Endothelial cell of umbilical vein (primary cell): Measurements from ENCODE around the gene WNK4.
A peak's percentile ranks its signal among the peaks of the same experiment; 100 is the strongest.

Experiments used
- EZH2 ChIP-seq: IDR thresholded peaks from 2 replicates; pipeline ENCODE4 v1.6.1; 2012; ENCODE audit warnings: borderline replicate concordance, low read depth, mild to moderate bottlenecking, moderate library complexity, low read length, inconsistent platforms; ENCODE audit not compliant: severe bottlenecking
- FOS ChIP-seq: IDR thresholded peaks from 2 replicates; pipeline ENCODE4 v1.6.1; 2011; ENCODE audit warnings: mild to moderate bottlenecking, low read length, moderate library complexity, borderline replicate concordance; ENCODE audit not compliant: insufficient read depth
- GATA2 ChIP-seq: IDR thresholded peaks from 2 replicates; pipeline ENCODE4 v1.7.0; 2011; ENCODE audit warnings: low read depth, mild to moderate bottlenecking, moderate library complexity, mixed read lengths, low read length; ENCODE audit not compliant: insufficient read length, insufficient read depth
- POLR2A ChIP-seq: IDR thresholded peaks from 2 replicates; pipeline ENCODE4 v1.6.1; 2012; ENCODE audit warnings: low read depth, mild to moderate bottlenecking, control low read depth, low read length
- POLR2AphosphoS5 ChIP-seq: IDR thresholded peaks from 2 replicates; pipeline ENCODE4 v1.6.1; 2012; ENCODE audit warnings: low read depth, mild to moderate bottlenecking, control low read depth, low read length, moderate library complexity; ENCODE audit not compliant: insufficient read depth
- TF ChIP-seq, protein P1 (sequence below), 2 donors: IDR thresholded peaks; 1 replicate in 1 of 2; 2 replicates in 1 of 2; pipeline ENCODE4 v1.5.1; 2011; ENCODE audit warnings: low read length in 2 of 2, mild to moderate bottlenecking in 2 of 2, moderate library complexity in 2 of 2, control low read depth in 1 of 2, inconsistent platforms in 1 of 2, low read depth in 1 of 2; ENCODE audit not compliant: insufficient read depth in 1 of 2; ENCODE audit errors: extremely low read depth in 1 of 2
- TF ChIP-seq, protein P2 (sequence below): IDR thresholded peaks from 2 replicates; pipeline ENCODE4 v1.6.1; 2011; ENCODE audit not compliant: insufficient read depth, insufficient read length

DNA sequence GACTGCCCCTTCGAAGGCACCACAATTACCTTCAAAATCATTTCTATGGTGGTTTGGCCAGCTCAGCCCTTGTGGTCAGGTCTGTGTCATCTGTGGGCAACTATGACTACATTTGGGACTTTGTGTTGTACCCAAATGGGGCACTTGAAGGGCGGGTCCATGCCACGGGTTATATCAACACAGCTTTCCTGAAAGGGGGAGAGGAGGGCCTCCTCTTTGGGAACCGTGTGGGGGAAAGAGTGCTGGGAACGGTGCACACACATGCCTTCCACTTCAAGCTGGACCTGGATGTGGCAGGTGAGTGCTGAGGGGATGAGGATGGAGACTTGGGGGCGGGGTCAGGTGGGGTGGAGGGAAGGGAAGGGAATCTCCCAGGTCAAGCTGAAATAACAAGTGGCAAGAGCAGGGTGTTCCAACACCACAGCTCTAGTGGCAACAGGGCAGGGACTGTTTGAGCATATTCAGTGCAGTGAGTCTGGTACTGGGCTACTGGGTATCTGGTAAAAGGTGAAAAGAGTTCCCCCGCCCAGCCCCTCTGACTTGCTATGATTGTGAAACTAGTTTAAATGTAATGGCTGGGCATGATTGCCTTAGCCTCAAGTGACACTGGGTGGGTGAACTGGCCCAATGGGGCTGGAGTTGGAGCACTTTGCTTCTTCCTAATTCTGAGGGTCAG, 65.6 kb downstream of the WNK4 start:
- TF ChIP-seq, protein P1, sequence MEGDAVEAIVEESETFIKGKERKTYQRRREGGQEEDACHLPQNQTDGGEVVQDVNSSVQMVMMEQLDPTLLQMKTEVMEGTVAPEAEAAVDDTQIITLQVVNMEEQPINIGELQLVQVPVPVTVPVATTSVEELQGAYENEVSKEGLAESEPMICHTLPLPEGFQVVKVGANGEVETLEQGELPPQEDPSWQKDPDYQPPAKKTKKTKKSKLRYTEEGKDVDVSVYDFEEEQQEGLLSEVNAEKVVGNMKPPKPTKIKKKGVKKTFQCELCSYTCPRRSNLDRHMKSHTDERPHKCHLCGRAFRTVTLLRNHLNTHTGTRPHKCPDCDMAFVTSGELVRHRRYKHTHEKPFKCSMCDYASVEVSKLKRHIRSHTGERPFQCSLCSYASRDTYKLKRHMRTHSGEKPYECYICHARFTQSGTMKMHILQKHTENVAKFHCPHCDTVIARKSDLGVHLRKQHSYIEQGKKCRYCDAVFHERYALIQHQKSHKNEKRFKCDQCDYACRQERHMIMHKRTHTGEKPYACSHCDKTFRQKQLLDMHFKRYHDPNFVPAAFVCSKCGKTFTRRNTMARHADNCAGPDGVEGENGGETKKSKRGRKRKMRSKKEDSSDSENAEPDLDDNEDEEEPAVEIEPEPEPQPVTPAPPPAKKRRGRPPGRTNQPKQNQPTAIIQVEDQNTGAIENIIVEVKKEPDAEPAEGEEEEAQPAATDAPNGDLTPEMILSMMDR (IDR thresholded peaks at IDR 0.05; ENCODE audit: extremely low read depth in 1 of 2, insufficient read depth in 1 of 2, low read depth in 1 of 2, low read length in 2 of 2) = no peak
- TF ChIP-seq POLR2A (peak; percentile 8), EZH2 (no peak), FOS (no peak), GATA2 (no peak), POLR2AphosphoS5 (no peak)
- TF ChIP-seq, protein P2, sequence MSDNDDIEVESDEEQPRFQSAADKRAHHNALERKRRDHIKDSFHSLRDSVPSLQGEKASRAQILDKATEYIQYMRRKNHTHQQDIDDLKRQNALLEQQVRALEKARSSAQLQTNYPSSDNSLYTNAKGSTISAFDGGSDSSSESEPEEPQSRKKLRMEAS = no peak
